ENCODE results near the gene KCNAB2.
"Not testable (repeated sequence)": the region's sequence is repeated elsewhere in the genome, so short reads cannot be mapped to it uniquely, and the experiment has no call there.

Gene KCNAB2

GRCh38 chr1:6009120-6010040, 36.3 kb upstream of the KCNAB2 start:
- H3K4me3 ChIP-seq (ENCODE audit: low read depth, low read length) = no peak overlapping the region

- H3K4me3 ChIP-seq (ENCODE audit: low read depth, low read length) = no peak overlapping the region
Observed at GRCh38 chr1:6010554-6010953, 35.1 kb upstream of the KCNAB2 start.

- H3K4me3 ChIP-seq (ENCODE audit: low read depth, low read length) = no peak overlapping the region
Observed at GRCh38 chr1:6011161-6011945, 34.3 kb upstream of the KCNAB2 start.

- H3K4me3 ChIP-seq (ENCODE audit: low read depth, low read length) = no peak overlapping the region
Observed at GRCh38 chr1:6011946-6012258, 33.8 kb upstream of the KCNAB2 start.

- H3K4me3 ChIP-seq (ENCODE audit: low read depth, low read length) = no peak overlapping the region
Observed at GRCh38 chr1:6012529-6013318, 33.0 kb upstream of the KCNAB2 start.

GRCh38 chr1:6013491-6013890, 32.2 kb upstream of the KCNAB2 start:
- no peak overlapping the region for H3K4me3 ChIP-seq (ENCODE audit: low read depth, low read length)

- no peak overlapping the region for H3K4me3 ChIP-seq (ENCODE audit: low read depth, low read length)
Observed at GRCh38 chr1:6014130-6014999, 31.3 kb upstream of the KCNAB2 start.

- H3K4me3 ChIP-seq (ENCODE audit: low read depth, low read length) = no peak overlapping the region
Observed at GRCh38 chr1:6016191-6016865, 29.4 kb upstream of the KCNAB2 start.

- H3K4me3 ChIP-seq (ENCODE audit: low read depth, low read length) = not testable (repeated sequence)
Observed at GRCh38 chr1:6017654-6018053, 28.0 kb upstream of the KCNAB2 start.

GRCh38 chr1:6019166-6019845, 26.4 kb upstream of the KCNAB2 start:
- H3K4me3 ChIP-seq (ENCODE audit: low read depth, low read length) = no peak overlapping the region

GRCh38 chr1:6022193-6022592, 23.5 kb upstream of the KCNAB2 start:
- no peak overlapping the region for H3K4me3 ChIP-seq (ENCODE audit: low read depth, low read length)

GRCh38 chr1:6023346-6023745, 22.3 kb upstream of the KCNAB2 start:
- H3K4me3 ChIP-seq (ENCODE audit: low read depth, low read length) = no peak overlapping the region

GRCh38 chr1:6024376-6024775, 21.3 kb upstream of the KCNAB2 start:
- no peak overlapping the region for H3K4me3 ChIP-seq (ENCODE audit: low read depth, low read length)

- H3K4me3 ChIP-seq (ENCODE audit: low read depth, low read length) = no peak overlapping the region
Observed at GRCh38 chr1:6025269-6026094, 20.2 kb upstream of the KCNAB2 start.

- H3K4me3 ChIP-seq (ENCODE audit: low read depth, low read length) = no peak overlapping the region
Observed at GRCh38 chr1:6026095-6026809, 19.4 kb upstream of the KCNAB2 start.

- H3K4me3 ChIP-seq (ENCODE audit: low read depth, low read length) = no peak overlapping the region
Observed at GRCh38 chr1:6027591-6027990, 18.1 kb upstream of the KCNAB2 start.

GRCh38 chr1:6028042-6028850, 17.4 kb upstream of the KCNAB2 start:
- no peak overlapping the region for H3K4me3 ChIP-seq (ENCODE audit: low read depth, low read length)
